SU-DHL-6 (cell line): ENCODE data around the gene TIMM23B.
"Not testable (repeated sequence)": the region's sequence is repeated elsewhere in the genome, so short reads cannot be mapped to it uniquely, and the experiment has no call there.

ENCODE experiments used
- CTCF ChIP-seq: fragments of 200-600 bp; sonication (generic); IDR thresholded peaks from one replicate; pipeline ENCODE4 v1.5.1; 2017; ENCODE audit warnings: antibody characterized with exemption, mild to moderate bottlenecking, low read length, moderate library complexity; ENCODE audit not compliant: insufficient read depth, poor library complexity, severe bottlenecking
- EZH2phosphoT487 ChIP-seq: fragments of 200-600 bp; sonication (generic), shearing (Covaris generic); conservative IDR thresholded peaks from 2 replicates; pipeline ENCODE4 v1.6.1; 2018; ENCODE audit warnings: mild to moderate bottlenecking, antibody characterized with exemption, low read length, moderate library complexity, mixed read lengths

GRCh38 chr10:49995321-49995720 is 53.5 kb downstream of the TIMM23B start:
- TF ChIP-seq CTCF, EZH2phosphoT487: not testable (repeated sequence)
